ENCODE data around the gene PCLAF.
"Not testable (repeated sequence)": the region's sequence is repeated elsewhere in the genome, so short reads cannot be mapped to it uniquely, and the experiment has no call there.

PCLAF gene, protein sequence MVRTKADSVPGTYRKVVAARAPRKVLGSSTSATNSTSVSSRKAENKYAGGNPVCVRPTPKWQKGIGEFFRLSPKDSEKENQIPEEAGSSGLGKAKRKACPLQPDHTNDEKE

GRCh38 chr15:64381000-64381751 lies at the start of gene PCLAF:
Gene PCLAF (minus strand): TSS chr15:64381441. CDS start chr15:64381371, 70 bp downstream.
- FAIRE-seq (peak; percentile 100), DNase-seq (ENCODE audit: insufficient read length, low spot score) (peak; percentile 84)

- peak; percentile 66 for FAIRE-seq
- DNase-seq (ENCODE audit: insufficient read length, low spot score) = no peak
Observed at GRCh38 chr15:64430000-64430735, 48.9 kb upstream of the PCLAF start.

DNA sequence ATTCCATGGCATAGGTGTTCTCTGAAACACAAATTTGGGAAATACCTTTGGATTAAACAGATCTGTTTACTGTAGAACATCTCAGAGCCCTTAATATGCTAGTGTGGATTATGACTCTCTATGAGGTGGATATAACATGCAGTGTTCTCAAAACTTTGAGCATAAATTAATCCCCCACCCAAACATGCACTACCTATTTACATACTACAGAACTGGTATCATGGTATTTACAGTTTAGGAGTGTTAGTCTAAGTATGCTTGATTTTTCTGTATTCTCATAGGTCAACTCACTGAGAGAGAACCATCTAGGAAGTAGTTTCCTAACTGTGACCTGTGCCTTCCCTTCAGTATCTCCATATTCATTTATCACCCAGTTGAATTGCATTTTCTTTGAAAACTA lies 48.2 kb upstream of the PCLAF start:
- FAIRE-seq (peak; percentile 78), DNase-seq (ENCODE audit: insufficient read length, low spot score) (no peak)

DNA sequence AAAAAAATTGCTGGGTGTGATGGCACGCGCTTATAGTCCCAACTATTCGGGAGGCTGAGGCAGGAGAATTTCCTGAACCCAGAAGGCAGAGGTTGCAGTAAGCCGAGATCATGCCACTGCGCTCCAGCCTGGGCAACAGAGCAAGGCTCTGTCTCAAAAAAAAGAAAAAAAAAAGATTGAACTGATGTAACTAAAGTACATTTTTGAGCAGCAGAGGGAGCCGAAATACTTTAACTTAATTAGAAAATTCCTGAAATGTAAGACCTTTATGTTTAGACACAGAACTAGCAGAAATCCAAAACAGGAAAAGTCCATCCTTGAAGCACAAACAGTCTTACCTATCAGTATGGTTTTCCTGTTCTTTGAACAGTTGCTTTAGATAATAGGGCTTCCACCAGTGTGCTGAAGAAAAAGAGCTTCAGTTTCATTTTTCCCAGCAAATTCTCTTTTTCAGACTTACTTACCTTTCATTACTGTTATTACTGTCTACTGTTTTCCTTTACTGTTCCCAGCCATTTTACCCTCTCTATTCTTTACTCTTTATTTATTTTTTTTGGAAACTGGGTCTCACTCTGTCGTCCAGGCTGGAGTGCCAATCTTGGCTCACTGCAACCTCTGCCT lies 45.7 kb upstream of the PCLAF start:
- no peak for DNase-seq (ENCODE audit: insufficient read length, low spot score)
- peak; percentile 11 for FAIRE-seq

DNA sequence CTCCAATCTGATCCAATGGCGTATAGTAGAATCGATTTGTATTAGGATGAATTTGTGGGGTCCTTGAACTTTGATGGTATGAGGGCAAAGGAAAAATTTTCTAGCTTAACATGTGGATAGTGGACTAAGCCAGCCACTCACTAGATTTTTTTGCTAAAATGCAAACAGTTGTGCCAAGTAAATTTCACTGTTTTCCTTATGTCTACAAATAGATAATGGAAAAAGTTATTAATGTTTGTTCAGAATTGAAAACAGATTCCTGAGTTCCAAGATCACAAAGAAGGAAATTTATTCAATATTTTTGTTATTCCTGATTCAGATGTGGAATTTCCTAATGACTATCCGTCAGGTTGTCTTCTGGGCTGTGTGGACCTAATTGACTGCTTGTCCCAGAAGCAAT lies 44.0 kb upstream of the PCLAF start:
- no peak for FAIRE-seq
- no peak for DNase-seq (ENCODE audit: insufficient read length, low spot score)

- FAIRE-seq = peak; percentile 96
Observed at GRCh38 chr15:64423970-64424369, 42.7 kb upstream of the PCLAF start.

GRCh38 chr15:64422697-64423096 lies 41.5 kb upstream of the PCLAF start:
- FAIRE-seq = no peak
- no peak for DNase-seq (ENCODE audit: insufficient read length, low spot score)

More at GRCh38 chr15:64423970-64424369, 42.7 kb upstream of the PCLAF start:
- DNase-seq (ENCODE audit: insufficient read length, low spot score) = no peak

DNA sequence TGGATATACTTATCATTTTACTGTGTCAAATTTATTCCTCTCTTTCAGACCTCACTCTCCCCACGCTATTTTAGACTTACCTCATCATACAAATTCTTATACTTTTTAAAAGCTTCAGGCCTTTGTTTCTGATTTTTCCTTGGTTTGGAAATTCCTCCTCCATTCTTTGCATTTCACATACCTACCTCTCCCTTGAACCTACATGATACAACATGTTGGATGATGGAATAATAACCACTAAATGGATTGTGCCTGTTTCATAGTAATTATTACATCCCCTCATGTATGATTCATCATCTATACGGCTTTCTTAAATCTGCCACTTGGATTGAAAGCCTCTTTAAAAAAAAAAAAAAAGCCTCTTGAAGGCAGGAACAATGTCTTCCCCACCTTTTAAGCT lies 31.0 kb upstream of the PCLAF start:
- FAIRE-seq (no peak), DNase-seq (ENCODE audit: insufficient read length, low spot score) (no peak)

DNA sequence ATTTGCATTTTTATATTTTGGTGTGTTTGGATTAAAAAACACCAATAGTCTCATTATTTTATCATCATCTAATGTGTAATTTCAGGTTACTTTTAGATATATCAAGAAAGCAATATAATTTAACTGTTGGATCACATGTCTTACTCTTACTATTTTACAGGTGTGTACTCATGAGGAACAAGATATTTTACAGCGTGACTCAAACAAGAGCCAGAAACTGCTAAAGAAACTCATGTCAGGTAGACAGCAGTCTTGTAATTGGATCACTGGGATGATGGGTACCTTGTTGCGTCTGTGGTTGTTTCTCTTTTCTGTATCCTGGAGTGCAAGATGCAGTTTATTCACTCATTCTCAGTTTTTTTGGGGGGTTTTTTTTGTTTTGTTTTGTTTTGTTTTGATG lies 19.3 kb upstream of the PCLAF start:
- FAIRE-seq (no peak), DNase-seq (ENCODE audit: insufficient read length, low spot score) (no peak)

DNA sequence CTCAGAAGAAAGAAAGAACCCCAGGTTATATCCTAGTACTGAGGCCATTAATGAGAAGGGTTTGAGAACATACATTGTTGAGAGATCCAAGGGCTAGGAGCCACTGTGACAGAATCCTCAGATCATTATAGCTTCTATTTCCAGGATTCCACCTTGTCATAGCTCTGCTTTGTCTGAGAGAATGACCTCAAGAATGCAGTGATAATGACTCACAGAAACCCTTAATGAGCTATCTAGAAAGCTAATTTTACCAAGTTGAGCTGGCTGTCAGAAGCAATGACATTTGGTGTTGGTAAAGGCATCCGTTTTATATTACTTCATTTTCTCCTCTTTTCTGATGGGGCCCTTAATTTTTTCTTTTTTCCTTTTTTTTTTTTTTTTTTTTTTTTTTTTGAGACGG lies 17.3 kb upstream of the PCLAF start:
- DNase-seq (ENCODE audit: insufficient read length, low spot score) (no peak), FAIRE-seq (no peak)

GRCh38 chr15:64396789-64397188 lies 15.5 kb upstream of the PCLAF start:
- FAIRE-seq (peak; percentile 40), DNase-seq (ENCODE audit: insufficient read length, low spot score) (no peak)

- DNase-seq (ENCODE audit: insufficient read length, low spot score); FAIRE-seq: not testable (repeated sequence)
Observed at GRCh38 chr15:64392471-64392870, 11.2 kb upstream of the PCLAF start.

DNA sequence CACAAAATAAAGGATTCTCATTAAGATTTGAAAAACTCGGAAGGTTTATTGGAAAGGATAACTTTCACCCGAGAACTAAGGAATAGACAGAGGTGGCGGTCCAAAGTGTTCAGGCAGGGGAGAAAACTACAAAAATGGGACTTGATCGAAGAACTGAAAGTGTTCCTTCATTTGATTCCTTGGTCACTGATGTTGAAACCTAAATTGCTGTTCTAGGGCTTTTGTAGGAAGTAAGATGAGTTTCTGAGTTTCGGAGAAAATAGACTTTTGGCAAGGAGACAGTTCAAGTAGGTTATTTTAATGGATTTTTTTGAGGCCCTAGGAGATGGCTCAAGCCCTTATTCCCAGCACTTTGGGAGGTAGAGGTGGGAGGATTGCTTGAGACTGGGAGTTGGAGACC lies 7.8 kb upstream of the PCLAF start:
- DNase-seq (ENCODE audit: insufficient read length, low spot score) (no peak), FAIRE-seq (no peak)

- FAIRE-seq = peak; percentile 99
Observed at GRCh38 chr15:64387562-64388168, 6.4 kb upstream of the PCLAF start, which contains the start of gene TRIP4. Gene TRIP4 (plus strand): TSS chr15:64387836. CDS start chr15:64387864, 28 bp downstream.

DNA sequence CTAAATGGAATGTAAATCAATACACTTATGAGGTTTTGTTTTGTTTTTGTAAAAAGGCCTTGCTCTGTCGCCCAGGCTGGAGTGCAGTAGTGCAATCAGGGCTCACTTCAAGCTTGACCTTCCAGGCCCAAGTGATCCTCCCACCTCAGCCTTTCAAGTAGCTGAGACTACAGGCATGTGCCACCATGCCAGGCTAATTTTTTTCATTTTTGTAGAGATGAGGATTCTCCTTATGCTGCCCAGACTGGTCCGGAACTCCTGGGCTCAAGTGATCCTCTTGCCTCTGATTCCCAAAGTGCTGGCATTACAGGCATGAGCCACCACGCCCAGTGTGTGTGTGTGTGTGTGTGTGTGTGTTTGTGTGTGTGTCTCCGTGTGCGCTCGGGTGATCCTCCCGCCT lies 5.0 kb upstream of the PCLAF start:
- no peak for FAIRE-seq
- DNase-seq (ENCODE audit: insufficient read length, low spot score) = no peak

More at GRCh38 chr15:64387562-64388168, 6.4 kb upstream of the PCLAF start, which contains the start of gene TRIP4:
- DNase-seq (ENCODE audit: insufficient read length, low spot score) = peak; percentile 86

GRCh38 chr15:64383760-64384159 lies 2.5 kb upstream of the PCLAF start:
- FAIRE-seq (no peak), DNase-seq (ENCODE audit: insufficient read length, low spot score) (no peak)

GRCh38 chr15:64380130-64380870 lies 941 bp downstream of the PCLAF start:
- DNase-seq (ENCODE audit: insufficient read length, low spot score); FAIRE-seq: not testable (repeated sequence)

- FAIRE-seq (no peak), DNase-seq (ENCODE audit: insufficient read length, low spot score) (no peak)
Observed at GRCh38 chr15:64379216-64379960, 1.9 kb downstream of the PCLAF start.

DNA sequence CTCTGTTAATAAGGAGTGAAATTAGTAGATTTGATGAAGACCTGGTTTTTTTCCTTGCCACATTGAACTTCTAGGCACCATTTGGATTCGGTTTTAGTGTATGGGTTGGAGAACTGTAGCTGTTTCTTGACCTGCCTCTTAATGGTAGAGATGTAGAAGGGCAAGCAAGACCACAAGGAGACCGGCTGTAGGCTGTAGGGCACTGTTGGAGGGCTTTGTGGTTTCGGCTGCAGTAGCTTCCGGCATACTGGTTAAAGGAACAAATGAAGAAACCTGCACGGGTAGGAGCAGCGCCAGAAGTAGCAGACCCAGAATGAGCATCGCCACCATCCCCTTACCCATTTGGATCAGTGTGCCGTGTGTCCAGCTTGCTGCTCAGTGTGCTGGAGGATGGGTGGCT lies 7.9 kb downstream of the PCLAF start:
- FAIRE-seq (no peak), DNase-seq (ENCODE audit: insufficient read length, low spot score) (no peak)

Measured in GM19239 (cell line).